GM18505 (cell line): ENCODE results near the gene KRTAP22-2.

Experiments used
- ATAC-seq: cut with Tn5 transposase; IDR thresholded peaks from one replicate; pipeline ENCODE4 v1.9.1; 2021; ENCODE audit not compliant: unreplicated experiment
- POLR2A ChIP-seq: IDR thresholded peaks from 4 replicates; pipeline ENCODE4 v1.6.1; 2011; ENCODE audit warnings: borderline replicate concordance; ENCODE audit not compliant: insufficient read depth, insufficient read length; ENCODE audit errors: extremely low read depth

KRTAP22-2 gene

DNA sequence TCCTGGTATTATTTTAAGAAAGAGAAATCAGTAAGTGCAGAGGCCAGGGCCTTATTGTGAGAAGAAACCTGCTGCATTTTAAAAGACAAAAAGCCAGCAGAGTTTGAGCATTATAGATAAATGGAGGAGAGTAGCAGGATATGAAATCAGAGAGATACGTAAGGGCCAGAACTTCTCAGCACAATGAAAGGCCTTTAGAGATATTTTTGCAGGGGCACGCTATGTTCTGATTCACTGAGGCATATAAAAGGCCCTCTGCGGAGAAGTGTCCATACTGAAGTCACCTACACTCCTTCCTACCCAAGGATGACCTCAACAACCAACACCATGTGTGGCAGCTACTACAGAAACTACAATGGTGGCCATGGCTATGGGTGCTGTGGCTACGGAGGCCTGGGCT lies 1.9 kb upstream of the KRTAP22-2 start, which contains the start of gene KRTAP6-3:
Gene KRTAP6-3 (plus strand): TSS at position 301 of the 400 bp plus-strand sequence. CDS start 6 bp downstream, at position 307.
- TF ChIP-seq POLR2A, result no peak
- no peak for ATAC-seq

DNA sequence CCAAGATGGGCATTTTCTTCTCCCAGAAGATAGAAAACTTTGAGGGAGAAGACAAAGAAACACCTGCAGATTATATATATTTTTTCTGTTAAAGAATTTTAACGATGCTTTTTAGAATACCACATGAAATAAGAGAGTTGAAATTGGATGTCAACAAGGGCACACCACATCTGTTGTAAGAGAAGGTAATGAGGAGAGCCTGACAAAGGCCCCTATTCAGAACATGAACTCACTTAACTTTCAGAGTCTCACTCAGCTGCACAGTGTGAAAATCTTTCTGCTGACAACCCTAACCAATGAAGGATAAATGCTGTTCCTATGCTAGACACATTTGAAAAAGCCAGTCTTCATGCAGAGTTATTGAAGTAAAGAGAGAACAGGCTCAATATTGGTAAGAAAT lies 7.3 kb downstream of the KRTAP22-2 start:
- TF ChIP-seq POLR2A, result no peak
- ATAC-seq, result no peak

DNA sequence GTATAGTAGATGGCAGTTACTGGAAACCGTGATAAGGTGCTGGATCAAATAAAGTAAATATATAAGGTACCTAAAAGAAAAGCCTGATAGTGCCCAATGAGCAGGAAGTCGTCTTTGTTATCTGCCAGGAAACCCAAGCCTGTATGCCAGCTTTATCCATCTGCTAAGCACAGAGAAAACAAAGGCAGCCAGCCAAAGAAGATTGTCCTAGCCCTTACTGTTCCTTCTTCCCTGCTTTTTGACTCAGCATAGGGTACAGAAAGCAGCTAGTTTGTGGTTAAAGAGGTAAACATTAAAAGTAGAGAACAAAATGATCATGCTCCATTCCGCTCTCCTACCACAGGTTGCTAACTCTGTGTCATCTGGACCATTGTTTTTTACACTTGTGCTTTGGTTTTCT lies 10.1 kb downstream of the KRTAP22-2 start:
- no peak for TF ChIP-seq POLR2A
- ATAC-seq, result no peak

DNA sequence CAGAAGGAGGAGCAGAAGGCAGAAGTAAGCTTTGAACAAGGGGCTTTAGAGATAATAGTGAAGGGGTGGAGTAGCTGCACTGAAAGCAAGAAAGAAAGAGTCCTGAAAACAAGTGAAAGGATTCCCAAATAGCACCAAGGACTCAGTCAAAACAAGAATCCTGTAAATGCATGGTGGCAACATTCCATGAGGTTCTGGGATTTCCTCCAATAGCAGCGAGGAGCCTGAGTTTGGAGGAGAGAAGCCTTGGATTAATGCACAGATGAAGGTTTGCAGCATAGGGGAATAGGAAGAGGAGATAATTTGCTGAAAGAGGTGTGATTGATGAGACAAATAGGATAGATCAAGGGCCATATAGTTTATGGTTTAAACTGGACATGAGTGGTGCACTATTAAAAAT lies 10.9 kb downstream of the KRTAP22-2 start:
- TF ChIP-seq POLR2A, result no peak
- no peak for ATAC-seq

DNA sequence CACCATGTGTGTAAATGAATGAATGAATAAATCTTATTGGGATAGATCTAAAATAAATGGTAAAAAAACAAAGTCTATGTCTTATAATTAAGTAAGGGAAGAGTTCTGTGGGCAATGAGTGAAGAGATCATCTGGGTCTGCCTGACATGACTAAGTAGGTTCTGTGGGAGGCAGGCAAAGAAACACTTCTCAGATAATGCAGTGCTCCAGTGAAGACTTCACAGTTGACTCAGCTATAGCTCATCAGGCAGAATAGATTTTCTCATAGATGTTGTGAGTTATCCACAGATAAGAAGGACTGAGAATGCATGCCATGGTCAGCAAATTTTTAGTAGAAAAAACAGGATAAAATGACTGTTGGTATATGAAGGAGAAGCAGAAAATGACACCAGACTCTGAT lies 12.4 kb downstream of the KRTAP22-2 start:
- no peak for TF ChIP-seq POLR2A
- no peak for ATAC-seq

DNA sequence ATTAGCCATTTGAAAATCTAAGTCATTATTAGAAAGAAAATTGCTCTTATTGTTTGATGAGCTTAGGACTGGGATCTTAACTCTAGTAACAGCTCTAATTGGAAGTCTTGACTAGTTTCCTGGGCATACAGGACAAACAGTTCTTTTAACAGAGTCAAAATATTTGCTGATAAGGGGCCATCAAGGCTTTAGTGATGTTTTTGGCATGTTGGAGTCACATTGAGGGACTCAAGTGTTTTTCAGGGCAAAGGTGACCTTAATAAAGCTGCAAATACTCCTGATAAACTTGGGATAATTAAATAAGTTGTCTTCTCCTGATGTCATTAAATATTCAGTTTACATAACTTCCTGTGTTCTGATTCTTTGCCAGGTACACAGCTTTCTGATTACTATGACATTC lies 22.6 kb downstream of the KRTAP22-2 start:
- no peak for TF ChIP-seq POLR2A
- ATAC-seq, result no peak

DNA sequence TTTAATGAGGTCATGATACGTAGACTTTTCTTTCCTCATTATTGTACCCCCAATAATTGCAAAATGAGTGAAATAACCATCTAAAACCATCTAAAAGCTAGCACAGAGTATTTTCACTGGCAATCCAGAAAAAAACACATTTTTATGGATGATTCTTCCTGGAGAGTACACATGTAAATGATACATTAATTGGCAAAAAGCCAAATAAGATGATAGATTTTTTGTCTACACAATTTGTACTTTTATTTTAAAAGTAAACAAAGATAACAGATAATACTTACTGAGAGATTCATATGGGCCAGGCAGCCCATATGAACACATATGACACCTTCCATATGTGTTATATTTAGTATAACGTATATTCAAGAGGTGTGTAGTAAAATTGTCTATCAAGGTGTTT lies 26.6 kb downstream of the KRTAP22-2 start:
- no peak for ATAC-seq
- no peak for TF ChIP-seq POLR2A

DNA sequence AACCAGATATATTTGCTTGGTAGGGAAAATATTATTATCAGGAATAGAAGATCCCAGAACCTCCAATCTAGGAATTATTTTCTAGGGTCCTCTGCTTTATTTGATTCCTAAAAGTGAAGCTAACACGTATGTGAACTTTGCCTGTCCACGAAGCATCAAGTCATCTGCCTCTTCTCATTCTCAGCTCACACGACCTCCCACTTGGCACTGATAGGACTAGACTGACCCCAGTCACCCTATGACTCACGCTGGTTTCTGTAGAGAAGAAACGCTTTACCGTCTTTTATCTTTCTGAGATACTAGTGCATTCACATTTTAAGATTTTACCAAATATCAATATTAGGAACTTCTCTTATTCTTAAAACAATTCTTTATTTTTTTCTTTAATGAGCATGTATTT lies 27.1 kb downstream of the KRTAP22-2 start:
- TF ChIP-seq POLR2A, result no peak
- no peak for ATAC-seq

DNA sequence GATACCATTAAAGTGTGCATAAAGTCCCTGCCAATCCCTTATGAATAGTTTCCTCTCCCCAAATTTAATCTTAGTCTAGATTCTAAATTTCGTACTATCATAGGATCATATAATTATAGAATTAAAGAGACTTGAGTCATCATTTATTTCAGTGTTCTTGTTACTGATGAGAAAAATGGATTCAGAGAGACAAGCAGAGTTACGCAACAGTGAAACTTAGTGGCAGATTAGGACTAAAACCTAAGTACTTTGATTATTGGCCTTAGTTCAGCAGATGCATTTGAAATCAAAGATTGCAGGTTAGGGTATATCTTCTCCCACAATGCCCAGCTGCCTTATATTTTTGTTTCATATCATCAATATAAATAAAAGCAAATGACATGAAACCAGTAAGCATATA lies 28.2 kb downstream of the KRTAP22-2 start:
- ATAC-seq, result no peak
- TF ChIP-seq POLR2A, result no peak

DNA sequence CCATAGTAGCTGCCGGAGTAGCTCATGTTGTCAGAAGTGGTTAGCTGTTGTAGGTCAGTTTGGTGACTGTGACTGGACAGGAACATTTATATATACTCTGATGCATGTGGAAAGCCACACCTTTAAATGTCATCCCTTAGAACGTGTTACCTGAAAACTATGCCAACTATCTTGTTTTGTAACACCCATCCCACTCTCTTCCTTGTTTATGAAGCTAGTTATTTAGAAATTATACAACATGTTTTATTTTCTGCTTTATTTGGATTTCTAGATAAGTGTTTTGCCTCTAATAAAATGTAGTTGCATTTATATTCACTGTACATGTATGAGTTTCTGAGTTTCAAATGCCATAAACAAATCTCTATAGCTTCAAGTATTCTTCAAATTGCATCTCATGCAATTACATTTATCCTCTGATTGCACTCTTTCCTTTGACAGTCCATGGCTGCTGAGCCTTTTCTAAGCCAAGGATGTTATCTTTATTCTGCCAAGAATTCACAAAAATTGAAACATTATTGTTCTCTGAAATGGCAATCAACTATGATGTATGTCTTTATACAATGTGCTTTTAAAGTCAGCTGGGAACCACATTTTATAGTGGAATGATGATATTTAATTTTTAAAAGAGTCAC lies 28.8 kb downstream of the KRTAP22-2 start, which contains the start of gene KRTAP19-7:
Gene KRTAP19-7 (minus strand): TSS at position 51 of the 632 bp plus-strand sequence. CDS start 25 bp downstream, at position 26.
- no peak for ATAC-seq

DNA sequence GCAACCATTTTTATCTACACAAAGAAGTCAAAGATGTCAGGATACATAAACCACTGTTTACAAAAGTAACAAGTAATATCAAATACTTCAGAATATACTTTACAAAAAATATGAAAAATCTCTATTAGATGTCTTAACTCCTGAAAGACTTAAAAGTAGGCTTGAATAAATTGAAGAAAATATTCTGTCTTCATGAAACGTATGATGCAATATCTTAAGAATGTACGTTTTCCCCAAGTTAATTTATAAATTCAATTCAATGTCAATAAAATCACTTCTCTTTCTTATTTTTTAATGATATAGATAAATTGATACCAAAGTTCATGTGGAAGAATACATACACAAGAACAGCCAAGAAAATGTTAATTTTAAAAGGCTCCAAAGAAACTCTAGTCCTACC lies 35.1 kb downstream of the KRTAP22-2 start:
- no peak for TF ChIP-seq POLR2A
- ATAC-seq, result no peak

More for the DNA sequence above, 28.8 kb downstream of the KRTAP22-2 start, which contains the start of gene KRTAP19-7:
- TF ChIP-seq POLR2A, result no peak

DNA sequence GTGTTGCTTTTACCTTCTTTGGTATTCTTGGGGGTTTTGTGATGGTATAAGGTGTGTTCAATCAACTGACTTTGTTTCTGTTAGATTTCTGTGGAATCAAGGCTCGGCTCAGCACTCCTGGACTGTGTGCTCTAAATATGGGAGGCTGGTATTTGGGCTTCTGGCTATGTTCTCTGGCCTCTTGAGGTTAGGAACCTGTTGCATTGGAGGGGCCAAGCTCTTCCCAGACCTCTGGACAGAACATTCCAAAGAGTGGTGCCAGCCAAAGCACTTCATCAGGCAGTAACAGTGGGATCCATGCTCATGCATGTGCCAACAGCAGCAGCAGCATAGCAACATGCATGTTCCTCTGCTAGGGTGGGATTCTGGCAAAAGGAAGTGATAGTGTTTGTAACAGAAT lies 37.4 kb downstream of the KRTAP22-2 start:
- no peak for ATAC-seq
- no peak for TF ChIP-seq POLR2A

DNA sequence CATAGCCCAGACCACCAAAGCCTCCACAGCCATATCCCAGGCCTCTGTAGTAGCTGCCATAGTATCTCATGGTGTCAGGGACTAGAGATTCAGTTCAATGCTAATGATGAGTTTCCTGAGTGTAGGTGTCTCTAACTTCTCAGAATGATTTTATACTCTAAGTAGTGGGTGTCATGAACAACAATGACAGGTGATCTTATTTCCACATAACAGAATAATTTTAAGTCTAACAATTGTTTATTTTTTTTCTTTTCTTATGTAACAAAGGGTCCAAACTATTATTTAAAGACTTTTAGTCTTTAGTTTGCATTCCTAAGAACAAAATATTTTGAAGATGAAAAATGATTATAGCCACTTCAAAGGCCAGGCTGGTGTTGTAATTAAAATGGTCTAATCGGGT lies 48.4 kb downstream of the KRTAP22-2 start, which contains the start of gene KRTAP19-6:
Gene KRTAP19-6 (minus strand): TSS at position 101 of the 400 bp plus-strand sequence. CDS start 31 bp downstream, at position 70.
- ATAC-seq, result no peak
- no peak for TF ChIP-seq POLR2A
